HUES64 (cell line): ENCODE data around the gene LONRF3. TPM values are rescaled to one million over a fixed set of nuclear protein-coding genes. Genes with fewer than 3 reads are reported as not detected.
A peak's percentile ranks its signal among the peaks of the same experiment; 100 is the strongest.

Experiments
- H3K27ac ChIP-seq: 2 replicates; pipeline ENCODE4 v1.7.0; 2013; ENCODE audit warnings: low read depth, low read length, inconsistent platforms
- H3K27me3 ChIP-seq: 2 replicates; pipeline ENCODE4 v1.6.1; 2013; ENCODE audit warnings: mild to moderate bottlenecking, low read length; ENCODE audit not compliant: insufficient read depth
- H3K36me3 ChIP-seq: 2 replicates; pipeline ENCODE4 v1.6.1; 2013; ENCODE audit warnings: mild to moderate bottlenecking, low read length; ENCODE audit not compliant: insufficient read depth
- H3K4me1 ChIP-seq: 2 replicates; pipeline ENCODE4 v1.6.1; 2013; ENCODE audit warnings: mild to moderate bottlenecking, low read length, moderate library complexity; ENCODE audit not compliant: insufficient read depth
- H3K4me3 ChIP-seq: 2 replicates; pipeline ENCODE4 v1.5.1; 2013; ENCODE audit warnings: mild to moderate bottlenecking, low read length, moderate library complexity
- H3K9ac ChIP-seq: 2 replicates; pipeline ENCODE4 v1.6.1; 2013; ENCODE audit warnings: mild to moderate bottlenecking, low read depth, low read length
- H3K9me3 ChIP-seq: 2 replicates; pipeline ENCODE4 v1.6.1; 2013; ENCODE audit warnings: low read depth, low read length; ENCODE audit not compliant: insufficient read depth
- WGBS: fragments of 150-250, 120-280 bp; methylation state at CpG from one replicate; pipeline ENCODE4 v1.1.7; 2013; ENCODE audit warnings: missing lambda C conversion rate; 5-methylcytosine and 5-hydroxymethylcytosine counted together
- polyA plus RNA-seq, 2 experiments: library from polyadenylated mRNA; stranded (reverse); fragments of 50-300 nt; gene quantifications; one replicate each; pipeline ENCODE4 v1.2.3, GENCODE V29; 2013

Gene LONRF3
- polyA plus RNA-seq (2013, experiment 1 of 2) = 0.25 TPM
- polyA plus RNA-seq (2013, experiment 2 of 2) = 0.13 TPM

DNA sequence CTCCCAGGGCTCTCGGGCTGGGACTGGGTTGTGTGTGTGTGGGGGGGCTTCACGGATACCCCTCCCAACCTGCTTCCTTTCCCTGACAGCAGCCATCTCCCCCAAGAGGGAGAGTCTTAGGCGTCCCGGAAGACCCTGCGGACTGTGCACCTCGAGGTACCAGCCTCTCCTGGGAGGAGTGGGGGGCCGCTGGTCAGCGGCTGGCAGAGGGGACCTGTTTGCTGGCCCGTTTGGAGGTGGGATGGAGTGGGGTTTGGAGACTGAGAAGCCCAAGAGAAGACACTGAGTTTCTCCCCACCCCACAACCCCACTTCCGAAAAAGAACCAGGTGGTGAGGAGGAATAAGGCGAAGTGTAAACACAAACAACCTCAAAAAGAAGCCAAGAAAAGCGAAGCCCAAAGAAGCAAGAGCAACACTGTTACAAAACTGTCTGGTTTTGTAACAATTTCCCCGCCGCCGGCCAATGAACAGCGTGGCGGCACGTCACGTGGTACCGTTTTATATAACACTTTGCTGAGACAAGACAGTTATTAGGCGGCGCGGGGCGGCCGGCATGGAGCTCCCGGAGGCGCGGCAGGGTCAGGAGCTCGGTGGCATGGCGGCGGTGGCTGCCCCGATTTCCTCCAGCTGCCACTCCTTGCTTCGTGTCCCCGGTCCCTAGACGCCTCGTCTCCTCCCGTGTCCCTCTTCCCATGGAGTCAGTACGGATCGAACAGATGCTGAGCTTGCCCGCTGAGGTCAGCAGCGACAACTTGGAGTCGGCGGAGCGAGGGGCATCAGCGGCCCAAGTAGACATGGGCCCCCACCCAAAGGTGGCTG is at the start of gene LONRF3:
Gene LONRF3, plus strand, starts transcription at position 531 of the 820 bp plus-strand sequence. Its CDS starts 163 bp downstream, at position 694.
- no peaks in the 10 kb centered on the region for H3K36me3 ChIP-seq
- 3% methylated on average over 38 of the region's 45 CpGs for WGBS
- H3K27ac ChIP-seq = no peak within 1 kb of the TSS
- H3K4me3 ChIP-seq = peak within 1 kb of the TSS; percentile 30
- peaks cover 98% of the 10 kb centered on the region for H3K27me3 ChIP-seq
- no peak within 1 kb of the TSS for H3K9ac ChIP-seq
- no peaks in the 10 kb centered on the region for H3K4me1 ChIP-seq
- H3K9me3 ChIP-seq = no peaks in the 10 kb centered on the region

DNA sequence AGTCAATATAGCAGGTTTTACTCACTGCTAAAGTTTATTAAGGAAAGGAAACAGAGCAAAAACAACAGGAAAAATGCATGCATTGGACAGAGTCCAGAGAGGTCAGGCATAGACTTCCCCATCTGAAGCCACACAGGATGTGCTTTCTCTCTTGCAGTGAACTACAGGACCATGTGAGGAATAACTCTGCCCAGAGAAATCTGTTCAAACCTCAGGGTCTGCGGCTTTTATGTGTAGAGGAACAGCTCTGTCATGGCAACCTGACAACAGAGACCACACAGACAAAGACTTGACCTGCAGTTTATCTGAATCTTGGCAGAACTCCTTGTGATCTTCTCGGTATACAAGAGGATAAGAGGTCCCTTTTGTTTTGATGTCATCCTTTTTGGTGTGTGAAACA is 46.3 kb upstream of the LONRF3 start:
- H3K4me1 ChIP-seq = no peaks in the 10 kb centered on the region
- H3K27ac ChIP-seq = no peak overlapping the region
- no peak overlapping the region for H3K4me3 ChIP-seq
- no peaks in the 10 kb centered on the region for H3K36me3 ChIP-seq
- H3K9me3 ChIP-seq = no peaks in the 10 kb centered on the region
- no peak overlapping the region for H3K9ac ChIP-seq
- WGBS = 83% methylated on average over 1 of the region's 2 CpGs
- no peaks in the 10 kb centered on the region for H3K27me3 ChIP-seq

DNA sequence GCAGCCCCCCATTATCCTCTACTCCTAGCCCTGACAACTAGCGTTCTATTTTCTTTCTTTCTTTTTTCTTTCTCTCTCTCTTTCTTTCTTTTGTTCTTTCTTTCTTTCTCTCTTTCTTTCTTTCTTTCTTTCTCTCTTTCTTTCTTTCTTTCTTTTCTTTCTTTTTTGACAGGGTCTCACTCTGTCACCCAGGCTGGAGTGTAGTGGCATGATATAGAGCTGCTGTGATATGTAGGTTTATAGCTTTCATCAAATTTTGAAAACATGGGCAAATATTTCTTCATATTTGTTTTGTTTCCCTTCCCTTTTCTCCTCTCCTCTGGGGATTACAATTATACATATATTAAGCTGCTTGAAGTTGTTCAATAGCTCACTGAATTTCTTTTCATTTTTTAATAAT is 39.1 kb upstream of the LONRF3 start:
- H3K4me1 ChIP-seq = no peaks in the 10 kb centered on the region
- H3K27me3 ChIP-seq = no peaks in the 10 kb centered on the region
- no peaks in the 10 kb centered on the region for H3K9me3 ChIP-seq
- no peak overlapping the region for H3K4me3 ChIP-seq
- no peak overlapping the region for H3K27ac ChIP-seq
- WGBS = 90% methylated on average over 1 of the region's 1 CpG
- no peak overlapping the region for H3K9ac ChIP-seq
- no peaks in the 10 kb centered on the region for H3K36me3 ChIP-seq

DNA sequence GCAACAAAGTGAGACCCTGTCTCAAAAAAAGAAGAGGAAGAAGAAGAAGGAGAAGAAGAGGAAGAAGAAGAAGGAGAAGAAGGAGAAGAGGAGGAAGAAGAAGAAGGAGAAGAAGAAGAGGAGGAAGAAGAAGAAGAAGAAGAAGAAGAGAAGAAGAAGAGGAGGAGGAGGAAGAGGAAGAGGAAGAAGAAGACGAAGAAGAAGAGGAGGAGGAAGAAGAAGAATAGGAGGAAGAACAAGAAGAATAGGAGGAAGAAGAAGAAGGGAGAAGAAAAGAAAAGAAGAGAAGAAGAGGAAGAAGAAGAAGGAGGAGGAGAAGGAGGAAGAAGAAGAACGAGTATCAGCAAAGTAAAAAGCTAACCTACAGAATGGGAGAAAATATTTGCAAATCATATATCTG is 33.3 kb upstream of the LONRF3 start:
- no peak overlapping the region for H3K4me3 ChIP-seq
- no peaks in the 10 kb centered on the region for H3K4me1 ChIP-seq
- H3K9ac ChIP-seq = no peak overlapping the region
- H3K9me3 ChIP-seq = no peaks in the 10 kb centered on the region
- no peaks in the 10 kb centered on the region for H3K27me3 ChIP-seq
- no peaks in the 10 kb centered on the region for H3K36me3 ChIP-seq
- H3K27ac ChIP-seq = no peak overlapping the region
- WGBS = 75% methylated on average over 1 of the region's 2 CpGs

DNA sequence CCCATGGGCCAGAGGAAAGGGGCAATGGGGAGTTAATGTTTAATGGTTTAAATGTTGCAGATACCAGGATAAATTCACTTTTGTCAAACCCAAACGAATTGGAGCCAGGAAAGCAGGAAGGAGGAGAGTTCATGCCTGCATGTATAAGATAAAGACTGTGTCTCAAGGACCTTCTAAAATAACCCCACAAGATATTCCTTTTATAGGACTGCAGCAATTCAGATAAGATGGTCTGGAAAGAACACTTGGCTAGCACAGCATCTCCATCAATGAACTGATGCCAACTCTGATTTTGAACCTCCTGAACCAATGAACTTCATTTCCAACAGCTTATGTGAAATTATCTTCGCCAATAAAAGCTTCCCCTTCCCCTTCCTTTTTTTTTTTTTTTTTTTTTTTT is 31.3 kb upstream of the LONRF3 start:
- Histone ChIP-seq H3K27ac (no peak overlapping the region), H3K9ac (no peak overlapping the region), H3K36me3 (no peaks in the 10 kb centered on the region), H3K27me3 (no peaks in the 10 kb centered on the region), H3K4me1 (no peaks in the 10 kb centered on the region), H3K4me3 (no peak overlapping the region), H3K9me3 (no peaks in the 10 kb centered on the region)
- 43% methylated on average over 1 of the region's 2 CpGs for WGBS

DNA sequence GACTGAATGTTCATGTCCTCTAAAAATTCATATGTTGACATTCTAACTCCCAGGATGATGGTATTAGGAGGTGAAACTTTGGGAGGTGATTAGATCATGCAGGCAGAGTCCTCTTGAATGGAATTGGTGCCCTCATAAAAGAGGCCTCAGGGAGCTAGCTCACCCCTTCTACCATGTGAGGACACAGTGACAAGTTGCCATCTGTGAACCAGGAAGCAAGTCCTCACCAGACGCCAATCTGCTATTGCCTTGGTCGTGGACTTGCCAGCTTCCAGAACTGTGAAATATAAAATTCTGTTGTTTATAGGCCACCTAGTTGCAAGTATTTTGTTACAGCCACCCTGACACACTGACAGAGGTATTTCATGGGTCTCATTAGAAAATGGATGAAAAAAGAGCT is 28.5 kb upstream of the LONRF3 start:
- H3K9me3 ChIP-seq = no peaks in the 10 kb centered on the region
- WGBS = 95% methylated on average over 2 of the region's 2 CpGs
- H3K4me1 ChIP-seq = no peaks in the 10 kb centered on the region
- H3K36me3 ChIP-seq = no peaks in the 10 kb centered on the region
- no peaks in the 10 kb centered on the region for H3K27me3 ChIP-seq
- no peak overlapping the region for H3K27ac ChIP-seq
- H3K9ac ChIP-seq = no peak overlapping the region
- no peak overlapping the region for H3K4me3 ChIP-seq

DNA sequence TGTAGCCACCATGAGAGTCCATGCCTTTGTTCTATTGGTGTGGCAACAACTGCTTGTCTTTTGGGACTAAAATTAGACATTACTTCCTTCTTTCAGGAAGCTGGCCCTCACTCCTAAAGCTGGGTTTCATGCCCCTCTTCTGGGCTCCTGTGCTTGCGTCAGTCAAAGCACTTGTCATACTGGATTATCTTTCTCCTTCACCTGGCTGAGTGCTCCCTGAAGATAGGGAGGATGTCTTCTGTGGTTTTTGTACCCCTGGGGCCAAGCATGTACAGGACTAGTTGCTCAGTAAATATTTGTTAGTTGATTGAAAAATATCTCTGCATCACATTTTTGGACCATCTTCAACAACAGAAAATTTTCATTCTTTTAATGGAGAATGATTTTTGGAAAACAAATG is 26.1 kb upstream of the LONRF3 start:
- Histone ChIP-seq H3K9me3 (no peaks in the 10 kb centered on the region), H3K9ac (no peak overlapping the region), H3K4me3 (no peak overlapping the region), H3K27me3 (no peaks in the 10 kb centered on the region), H3K4me1 (no peaks in the 10 kb centered on the region), H3K36me3 (no peaks in the 10 kb centered on the region), H3K27ac (no peak overlapping the region)
- WGBS = 86% methylated on average over 1 of the region's 1 CpG

DNA sequence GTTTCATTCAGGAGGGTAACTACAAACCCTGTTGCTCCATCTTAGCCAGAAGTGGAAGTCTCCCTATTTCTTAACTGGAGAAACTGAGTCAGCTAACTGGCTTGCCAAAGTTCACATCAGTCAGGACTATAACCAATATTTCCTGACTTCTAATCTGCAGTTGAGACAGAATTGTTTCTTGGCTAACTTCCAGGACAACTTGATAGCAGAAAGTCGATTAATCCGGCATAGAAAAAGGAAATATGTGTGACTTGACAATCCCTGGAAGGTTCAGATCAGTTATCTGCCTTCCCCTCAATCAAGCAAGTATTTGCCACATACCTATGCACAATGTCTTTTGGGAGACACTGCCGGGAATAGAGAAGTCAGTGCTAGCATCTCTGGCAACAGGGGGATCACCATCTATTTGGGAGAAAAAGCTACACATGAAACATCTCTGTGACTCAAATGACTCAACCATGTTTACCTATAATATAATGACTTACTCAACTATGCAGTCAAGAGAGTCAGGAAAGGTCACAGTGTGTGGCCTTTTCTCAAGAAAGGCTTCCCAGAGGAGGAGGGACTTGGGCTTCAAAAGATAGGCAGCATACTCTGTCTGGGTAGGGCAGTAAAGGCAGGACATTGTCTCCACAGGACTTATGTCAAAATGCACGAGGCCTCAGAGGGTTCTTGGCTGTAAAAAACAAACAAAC is 12.4 kb upstream of the LONRF3 start:
- H3K9me3 ChIP-seq = no peaks in the 10 kb centered on the region
- H3K9ac ChIP-seq = no peak overlapping the region
- no peaks in the 10 kb centered on the region for H3K36me3 ChIP-seq
- 97% methylated on average over 3 of the region's 4 CpGs for WGBS
- H3K4me3 ChIP-seq = no peak overlapping the region
- H3K27me3 ChIP-seq = peaks cover 31% of the 10 kb centered on the region
- H3K27ac ChIP-seq = no peak overlapping the region
- H3K4me1 ChIP-seq = no peaks in the 10 kb centered on the region

DNA sequence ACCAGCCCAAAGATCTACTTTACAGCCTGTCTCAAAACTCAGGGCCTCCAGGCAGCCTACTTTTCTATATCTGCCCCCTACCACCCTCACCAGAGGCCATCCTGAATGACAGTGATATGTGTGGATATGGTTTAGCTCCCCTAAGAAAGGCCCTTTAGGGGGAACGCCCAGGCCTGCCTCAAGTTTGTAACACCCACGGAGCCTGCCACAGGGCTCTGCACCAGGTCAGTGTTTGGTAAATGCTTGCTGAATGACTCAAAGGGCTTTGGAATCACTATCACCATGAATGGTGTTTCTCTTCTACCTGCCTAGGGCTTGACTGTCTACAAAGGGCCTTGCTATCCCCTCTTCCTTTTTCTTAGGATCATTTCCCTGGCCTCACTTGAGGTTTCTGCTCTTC is 11.3 kb upstream of the LONRF3 start:
- Histone ChIP-seq H3K36me3 (no peaks in the 10 kb centered on the region), H3K4me1 (no peaks in the 10 kb centered on the region), H3K27me3 (peaks cover 43% of the 10 kb centered on the region), H3K9me3 (no peaks in the 10 kb centered on the region), H3K27ac (no peak overlapping the region), H3K9ac (no peak overlapping the region), H3K4me3 (no peak overlapping the region)
- WGBS = 88% methylated on average over 2 of the region's 2 CpGs

DNA sequence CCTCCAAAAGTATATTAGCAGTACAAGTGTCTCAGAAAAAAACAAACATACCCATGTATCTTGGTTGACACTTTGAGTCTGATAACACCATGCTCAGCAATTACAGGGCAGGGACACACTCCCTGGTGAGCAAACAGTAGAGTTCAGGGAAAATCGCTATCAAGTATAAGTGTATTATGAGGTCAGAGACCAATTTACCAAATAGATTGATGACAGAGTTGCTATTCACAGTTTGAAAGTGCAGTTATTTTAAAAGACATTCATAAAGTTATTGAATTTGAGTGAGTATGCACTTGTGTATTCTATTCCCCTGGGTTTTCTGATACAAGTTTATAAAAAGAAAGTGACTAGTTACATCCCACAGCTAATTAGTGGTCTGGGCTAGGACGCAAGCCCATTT is 10.2 kb upstream of the LONRF3 start:
- 92% methylated on average over 1 of the region's 2 CpGs for WGBS
- Histone ChIP-seq H3K27me3 (peaks cover 54% of the 10 kb centered on the region), H3K4me1 (no peaks in the 10 kb centered on the region), H3K36me3 (no peaks in the 10 kb centered on the region), H3K4me3 (no peak overlapping the region), H3K27ac (no peak overlapping the region), H3K9ac (no peak overlapping the region), H3K9me3 (no peaks in the 10 kb centered on the region)

DNA sequence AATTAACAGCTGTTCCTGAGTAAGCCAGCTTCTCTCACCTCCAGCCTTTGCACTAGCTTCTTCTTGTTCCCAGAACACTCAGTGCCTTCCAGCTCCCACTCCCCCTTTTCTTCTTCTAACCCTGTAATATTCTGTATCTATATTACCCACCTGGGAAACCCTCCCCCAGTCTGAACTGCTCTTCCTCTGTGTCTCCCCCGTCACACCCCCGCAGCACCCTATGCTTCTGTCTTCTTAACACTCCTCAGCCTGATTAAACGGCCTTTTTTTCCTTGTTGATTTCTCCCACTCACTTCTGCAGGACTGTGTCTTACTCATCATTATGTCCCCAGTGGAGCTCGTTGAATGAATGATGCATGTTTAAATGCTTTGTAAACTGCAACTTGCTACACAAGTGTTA is 9.0 kb upstream of the LONRF3 start:
- no peak overlapping the region for H3K27ac ChIP-seq
- no peaks in the 10 kb centered on the region for H3K4me1 ChIP-seq
- peaks cover 65% of the 10 kb centered on the region for H3K27me3 ChIP-seq
- H3K9ac ChIP-seq = no peak overlapping the region
- no peaks in the 10 kb centered on the region for H3K36me3 ChIP-seq
- no peak overlapping the region for H3K4me3 ChIP-seq
- H3K9me3 ChIP-seq = no peaks in the 10 kb centered on the region
- WGBS = 89% methylated on average over 3 of the region's 4 CpGs
